Activated naive CD4-positive, alpha-beta T cell (primary cell): ENCODE measurements around the gene UNK.
"Not testable (repeated sequence)": the region's sequence is repeated elsewhere in the genome, so short reads cannot be mapped to it uniquely, and the experiment has no call there.

Source experiments
- DNase-seq, 4 experiments: peaks; one replicate each; lab custom pipeline; 2025; lab: John Stamatoyannopoulos, UW

UNK gene

DNA sequence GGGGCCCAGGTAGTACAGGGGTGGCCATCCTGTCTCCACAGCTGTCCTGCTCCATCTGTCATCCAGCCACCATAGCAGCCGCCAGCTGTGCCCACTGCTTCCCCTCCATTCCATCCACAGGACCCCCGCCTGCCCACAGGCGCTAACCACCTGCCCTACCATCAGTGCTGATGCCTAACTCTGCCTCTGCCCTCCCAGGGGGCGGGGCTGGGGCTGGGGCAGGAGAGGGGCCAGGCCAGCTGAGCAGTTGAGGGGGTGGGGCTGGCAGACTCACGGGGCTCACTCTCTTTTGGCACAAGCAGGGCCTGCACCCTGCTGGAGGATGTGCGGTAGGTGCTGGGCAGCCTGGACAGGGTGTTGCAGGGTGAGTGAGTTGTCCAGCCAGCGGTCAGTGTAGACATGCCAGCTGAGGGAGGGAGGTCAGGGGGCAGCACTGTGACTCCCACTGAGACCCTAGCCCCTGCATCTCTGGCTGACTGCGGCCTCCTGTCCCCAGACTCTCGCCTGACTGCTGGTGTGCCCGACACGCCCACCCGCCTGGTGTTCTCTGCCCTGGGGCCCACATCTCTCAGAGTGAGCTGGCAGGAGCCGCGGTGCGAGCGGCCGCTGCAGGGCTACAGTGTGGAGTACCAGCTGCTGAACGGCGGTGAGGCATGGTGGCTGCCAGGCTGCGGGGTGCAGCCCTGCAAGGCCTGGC, 29.3 kb upstream of the UNK start:
- no peak for DNase-seq

DNA sequence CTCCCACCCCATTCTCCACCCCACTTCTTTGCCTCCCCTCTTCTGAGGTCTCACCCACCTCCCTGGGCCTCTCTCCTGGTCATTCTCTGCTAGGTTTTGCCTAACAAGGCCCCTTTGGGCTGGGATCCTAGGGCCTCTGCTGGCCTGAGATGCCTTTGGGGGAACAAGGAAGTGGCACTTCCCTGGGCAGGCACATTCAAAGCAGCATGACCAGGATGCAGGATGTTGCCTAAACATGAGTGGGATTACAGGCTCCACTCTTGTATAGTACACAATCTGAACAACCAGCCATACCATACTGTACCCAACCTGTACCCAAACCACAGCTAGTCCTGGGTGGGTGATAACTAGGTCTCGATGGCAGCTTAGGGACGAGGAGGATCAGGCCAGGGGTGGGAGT, 28.6 kb upstream of the UNK start:
- no peak for DNase-seq

GRCh38 chr17:75756451-75757085, 28.0 kb upstream of the UNK start:
- no peak for DNase-seq

- no peak for DNase-seq
Observed at GRCh38 chr17:75757086-75757681, 27.4 kb upstream of the UNK start.

DNA sequence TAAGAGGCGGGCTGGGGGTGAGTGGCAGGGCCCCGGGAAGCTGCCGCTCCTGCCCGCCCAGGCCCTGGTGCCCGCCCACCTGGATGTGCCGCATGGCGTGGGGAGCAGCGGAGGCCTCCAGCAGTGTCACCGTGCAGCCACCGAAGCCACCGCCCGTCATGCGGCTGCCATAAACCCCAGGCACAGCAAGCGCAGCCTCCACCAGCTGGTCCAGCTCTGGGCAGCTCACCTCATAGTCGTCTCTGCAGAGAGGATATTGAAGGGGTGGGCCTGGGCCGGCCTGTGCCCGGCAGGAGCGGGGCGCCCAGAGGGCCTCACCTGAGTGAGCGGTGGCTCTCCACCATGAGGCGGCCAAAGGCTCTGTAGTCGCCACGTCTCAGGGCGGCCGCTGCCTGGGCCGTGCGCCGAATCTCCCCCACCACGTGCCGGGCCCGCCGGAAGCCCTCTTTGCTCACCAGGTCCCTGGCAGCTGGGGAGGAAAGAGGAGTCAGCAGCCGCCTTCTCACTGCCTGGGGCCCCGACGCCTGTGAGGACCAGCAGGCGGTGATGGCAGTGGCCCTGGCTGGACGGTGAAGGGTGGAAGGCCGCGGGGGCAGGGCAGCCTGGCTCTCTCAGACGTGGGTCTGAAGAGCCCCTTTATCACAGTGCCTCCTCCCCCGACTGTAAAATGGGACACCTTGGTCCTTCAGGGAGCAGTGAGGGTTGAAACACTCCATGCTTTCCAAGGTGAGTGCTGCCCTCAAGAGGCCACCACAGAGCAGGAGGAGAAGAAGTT, 26.3 kb upstream of the UNK start:
- no peak for DNase-seq

- DNase-seq, result no peak
Observed at GRCh38 chr17:75759457-75759856, 25.1 kb upstream of the UNK start.

GRCh38 chr17:75759978-75760640, 24.5 kb upstream of the UNK start:
- not testable (repeated sequence) for DNase-seq

DNA sequence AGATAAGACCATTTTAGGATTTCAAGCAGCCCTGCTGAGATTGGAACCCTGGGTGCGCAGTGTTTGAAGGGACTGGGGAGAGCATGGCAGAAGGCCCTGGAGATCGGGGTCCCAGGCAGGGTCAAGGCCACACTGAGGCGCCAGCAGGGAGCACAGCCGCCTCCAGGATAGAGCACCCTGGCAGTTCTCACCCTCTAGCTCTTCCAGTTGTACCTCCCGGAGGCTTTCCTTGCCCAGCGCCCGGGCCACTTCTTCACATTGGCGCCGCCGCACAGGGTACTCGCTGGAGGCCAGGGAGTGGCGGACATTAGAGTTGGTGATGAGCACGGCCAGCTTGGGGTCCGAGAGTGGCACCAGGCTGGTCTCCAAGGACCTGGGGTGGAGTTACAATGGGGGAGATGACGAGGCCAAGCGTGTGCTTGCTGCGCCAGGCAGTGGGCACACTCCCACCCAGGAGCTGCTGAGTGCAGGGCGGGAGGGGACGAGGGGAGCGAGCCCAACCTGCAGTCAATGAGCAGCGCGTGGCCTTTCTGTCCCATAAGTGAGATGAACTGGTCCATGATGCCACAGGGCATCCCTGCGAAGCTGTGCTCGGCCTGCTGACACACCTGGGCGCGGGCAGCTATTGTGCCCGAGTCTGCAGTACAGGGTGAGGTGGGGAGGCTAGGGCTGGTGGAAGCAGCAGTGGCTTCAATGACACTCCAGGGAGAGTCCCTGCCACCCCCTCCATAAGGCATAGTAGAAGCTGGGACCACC, 21.9 kb upstream of the UNK start:
- no peak for DNase-seq

- DNase-seq, result no peak
Observed at GRCh38 chr17:75763269-75763607, 21.4 kb upstream of the UNK start.

- no peak for DNase-seq
Observed at GRCh38 chr17:75763613-75764416, 20.8 kb upstream of the UNK start.

DNA sequence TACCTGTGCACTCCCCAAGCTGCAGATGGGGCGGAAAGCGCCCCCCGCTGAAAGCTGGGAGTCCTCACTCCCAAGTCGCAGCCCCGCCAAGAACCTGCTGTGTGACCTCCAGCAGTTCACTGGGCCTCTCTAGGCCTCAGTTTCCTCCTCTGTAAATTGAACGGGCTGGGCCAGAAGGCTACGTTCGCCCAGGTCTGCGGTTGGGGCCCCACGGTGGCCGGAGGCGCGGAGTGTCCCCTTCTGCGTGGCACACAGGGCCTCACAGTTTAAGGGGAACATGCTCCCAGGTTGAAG, 20.2 kb upstream of the UNK start:
- no peak for DNase-seq

DNA sequence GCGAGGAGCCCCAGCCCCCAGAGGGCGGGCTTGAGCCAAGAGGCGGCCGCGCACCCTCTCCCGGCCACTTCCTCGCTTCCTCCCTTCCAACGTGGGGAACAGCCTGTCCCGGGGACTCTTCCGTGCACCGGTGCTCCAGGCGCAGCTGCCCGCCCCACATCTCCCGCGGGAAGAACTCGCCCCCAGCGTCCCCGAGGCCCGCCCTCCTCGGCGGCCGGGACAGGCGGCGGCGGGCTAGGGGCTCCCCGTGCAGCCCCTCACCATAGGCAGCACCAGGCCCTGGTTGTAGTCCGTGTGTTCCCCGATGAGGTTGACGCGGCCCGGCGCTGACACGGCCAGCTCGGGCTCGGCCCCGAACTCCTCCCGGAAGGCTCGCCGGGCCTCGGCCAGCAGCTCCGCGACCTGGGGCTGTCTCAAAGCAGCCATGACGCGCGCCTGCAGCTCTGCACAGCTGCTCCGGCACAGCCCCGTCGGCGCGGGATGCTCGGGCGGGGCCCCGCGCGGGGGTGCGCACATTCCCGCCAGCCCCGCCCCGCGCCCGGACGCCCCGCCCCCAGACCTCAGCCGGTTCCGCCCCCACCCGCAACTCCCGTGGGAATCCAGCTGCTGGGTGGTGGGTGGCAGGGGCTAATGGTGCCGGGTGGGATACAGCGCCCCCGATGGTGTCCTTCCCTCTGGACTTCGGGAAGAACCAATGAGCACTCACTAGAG, 19.7 kb upstream of the UNK start, which contains the start of gene GALK1:
TSS of gene GALK1 (minus strand) at position 482 of the 711 bp plus-strand sequence. CDS start at position 426, 56 bp downstream.
- peak in 3 of 4 experiments; percentile 29 to 70 (median 54) for DNase-seq

GRCh38 chr17:75765981-75766380, 18.6 kb upstream of the UNK start:
- no peak for DNase-seq

GRCh38 chr17:75767881-75768280, 16.7 kb upstream of the UNK start:
- no peak for DNase-seq

GRCh38 chr17:75769536-75769935, 15.1 kb upstream of the UNK start:
- DNase-seq, result no peak

DNA sequence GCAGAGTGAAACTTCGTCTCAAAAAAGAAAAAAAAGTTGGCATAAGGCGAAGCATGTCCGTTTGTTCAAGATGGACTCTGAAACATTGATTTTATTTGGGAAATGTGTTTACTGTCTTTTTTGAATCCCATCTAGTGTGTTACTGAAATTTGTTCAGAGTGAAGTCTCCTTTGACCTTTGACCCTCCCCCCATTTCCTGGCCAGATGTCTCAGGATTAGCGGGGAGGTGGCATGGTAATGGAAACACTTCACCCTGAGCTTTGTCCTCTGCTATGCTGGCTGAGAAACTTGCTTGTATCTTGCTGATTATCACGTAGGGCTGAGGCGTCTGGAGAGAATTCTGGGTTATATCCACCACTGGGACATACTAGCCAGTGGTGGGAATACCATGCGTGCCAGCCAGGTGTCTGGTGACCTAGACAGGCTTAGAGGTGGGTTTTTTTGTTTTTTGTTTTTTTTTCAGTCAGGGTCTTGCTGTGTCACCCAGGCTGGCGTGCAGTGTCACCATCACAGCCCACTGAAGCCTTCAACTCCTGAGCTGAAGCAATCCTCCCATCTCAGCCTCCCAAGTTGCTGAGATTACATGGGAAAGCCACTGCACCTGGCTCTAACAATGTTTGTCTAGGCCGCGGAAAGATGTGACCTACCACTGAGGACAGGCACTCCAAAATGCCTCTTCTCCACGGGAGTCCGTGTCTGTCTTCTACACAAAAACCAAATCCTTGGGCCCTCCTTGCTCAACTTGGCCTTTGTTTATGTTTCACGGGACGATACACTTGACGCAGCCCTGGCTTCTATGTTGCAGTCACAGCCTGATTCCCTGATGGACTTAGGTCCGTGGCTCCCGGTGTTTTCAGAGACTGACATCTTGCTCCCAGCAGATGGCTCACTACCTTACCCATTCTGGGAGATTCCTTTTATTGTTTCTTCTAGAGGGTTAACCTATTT, 13.0 kb upstream of the UNK start:
- no peak for DNase-seq

GRCh38 chr17:75773121-75773807, 11.3 kb upstream of the UNK start:
- peak in 1 of 4 experiments; percentile 13 for DNase-seq

DNA sequence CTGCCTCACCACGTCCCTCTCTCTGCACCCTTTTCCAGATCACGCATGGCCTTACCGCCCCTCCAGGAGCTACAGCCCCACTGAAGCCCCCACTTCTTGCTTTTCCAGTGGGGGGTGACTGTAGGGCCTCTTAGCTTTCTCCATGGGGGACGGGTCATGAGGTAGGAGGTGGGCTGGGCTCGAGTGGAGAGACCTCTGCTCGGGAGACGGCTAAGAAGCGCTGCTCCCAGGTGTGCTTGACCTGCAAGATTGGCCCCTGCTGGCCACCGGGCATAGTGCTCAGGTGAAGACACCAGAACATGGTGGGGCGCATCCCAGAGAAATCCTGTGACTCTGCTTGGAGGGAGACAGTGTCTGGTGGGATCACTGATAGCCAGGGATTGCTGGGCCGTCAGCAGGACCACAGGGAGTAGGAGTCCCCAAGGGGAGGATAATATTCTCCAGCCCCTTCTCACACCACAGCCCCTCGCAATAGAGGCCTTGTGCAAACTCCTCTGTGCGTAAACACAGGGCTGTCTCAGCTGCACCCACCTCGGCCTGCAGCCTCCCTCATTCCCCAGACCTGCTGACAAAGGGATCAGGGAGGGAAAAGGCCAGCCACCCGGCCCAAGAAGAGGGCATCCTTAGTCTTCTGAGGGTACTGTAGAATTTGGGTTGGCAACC, 10.7 kb upstream of the UNK start:
- DNase-seq, result no peak
